Endothelial cell of hepatic sinusoid (primary cell): ENCODE data around the gene VWF.

ENCODE experiments used
- in situ Hi-C: cut with HindIII; loops from 2 replicates; pipeline ENCODE4 v1.10.0; 2017; ENCODE audit warnings: low sequenced_read_pairs

Gene VWF

GRCh38 chr12:5966486-5967095, 157.9 kb downstream of the VWF start:
- in situ Hi-C loops, result no loop called here

- in situ Hi-C loops, result no loop called here
Observed at GRCh38 chr12:5965950-5966383, 158.5 kb downstream of the VWF start.

- in situ Hi-C loops, result no loop called here
Observed at GRCh38 chr12:5964913-5965900, 159.3 kb downstream of the VWF start.

- in situ Hi-C loops, result no loop called here
Observed at GRCh38 chr12:5963515-5963914, 161.0 kb downstream of the VWF start.

- in situ Hi-C loops, result no loop called here
Observed at GRCh38 chr12:5960783-5961182, 163.7 kb downstream of the VWF start.

GRCh38 chr12:5956987-5957386, 167.5 kb downstream of the VWF start:
- in situ Hi-C loops, result no loop called here

GRCh38 chr12:5954661-5955060, 169.8 kb downstream of the VWF start:
- in situ Hi-C loops, result no loop called here

- in situ Hi-C loops, result no loop called here
Observed at GRCh38 chr12:5953835-5954586, 170.5 kb downstream of the VWF start.

- in situ Hi-C loops, result no loop called here
Observed at GRCh38 chr12:5952031-5952430, 172.4 kb downstream of the VWF start.

- in situ Hi-C loops, result no loop called here
Observed at GRCh38 chr12:5948696-5949095, 175.8 kb downstream of the VWF start.

GRCh38 chr12:5947006-5947405, 177.5 kb downstream of the VWF start:
- in situ Hi-C loops, result no loop called here

GRCh38 chr12:5946388-5946787, 178.1 kb downstream of the VWF start:
- in situ Hi-C loops, result no loop called here

GRCh38 chr12:5945071-5946008, 179.1 kb downstream of the VWF start, which contains the start of gene ANO2:
TSS of gene ANO2 (minus strand) at chr12:5945259. CDS start at chr12:5945217, 42 bp downstream.
- in situ Hi-C loops, result no loop called here

GRCh38 chr12:5944688-5945070, 179.8 kb downstream of the VWF start:
- in situ Hi-C loops, result no loop called here

GRCh38 chr12:5944053-5944452, 180.4 kb downstream of the VWF start:
- in situ Hi-C loops, result no loop called here

GRCh38 chr12:5941907-5942306, 182.6 kb downstream of the VWF start:
- in situ Hi-C loops, result no loop called here

GRCh38 chr12:5927732-5928516, 196.5 kb downstream of the VWF start:
- in situ Hi-C loops, result no loop called here

GRCh38 chr12:5925646-5926045, 198.8 kb downstream of the VWF start:
- in situ Hi-C loops, result no loop called here

GRCh38 chr12:5924342-5924741, 200.1 kb downstream of the VWF start:
- in situ Hi-C loops, result no loop called here
